OCI-LY1 (cell line): ENCODE data around the gene TEC.

Experiments
- EZH2 ChIP-seq: fragments of 200-600 bp; sonication (generic), shearing (Covaris generic); IDR thresholded peaks from 2 replicates; pipeline ENCODE4 v1.8.0; 2017; ENCODE audit warnings: borderline replicate concordance, mixed run types, mild to moderate bottlenecking, antibody characterized with exemption, low read length, moderate library complexity, mixed read lengths
- TF ChIP-seq, protein P1 (sequence below): fragments of 200-600 bp; sonication (generic), shearing (Covaris generic); IDR thresholded peaks from 2 replicates; pipeline ENCODE4 v1.5.1; 2017; ENCODE audit warnings: mild to moderate bottlenecking, antibody characterized with exemption, low read length, moderate library complexity, mixed read lengths

DNA sequence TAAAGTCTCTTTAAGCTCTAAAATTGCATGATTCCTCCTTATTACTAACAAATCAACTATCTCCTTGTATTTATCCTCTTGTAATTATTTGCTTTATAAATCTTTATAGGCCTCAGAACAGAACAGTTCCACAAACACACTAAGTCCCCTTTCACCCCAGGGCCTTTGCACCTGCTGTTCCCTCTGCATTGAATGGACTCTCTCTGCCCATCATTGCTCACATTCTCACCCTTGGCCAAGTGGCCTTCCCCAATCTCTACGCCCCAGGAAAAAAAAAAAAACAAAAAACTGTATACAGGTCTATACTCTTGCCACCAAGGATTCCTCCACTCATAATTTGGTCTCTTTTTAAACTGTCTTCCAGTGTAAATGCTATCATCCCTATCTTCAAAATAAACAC, 53.7 kb downstream of the TEC start:
- TF ChIP-seq, protein P1, sequence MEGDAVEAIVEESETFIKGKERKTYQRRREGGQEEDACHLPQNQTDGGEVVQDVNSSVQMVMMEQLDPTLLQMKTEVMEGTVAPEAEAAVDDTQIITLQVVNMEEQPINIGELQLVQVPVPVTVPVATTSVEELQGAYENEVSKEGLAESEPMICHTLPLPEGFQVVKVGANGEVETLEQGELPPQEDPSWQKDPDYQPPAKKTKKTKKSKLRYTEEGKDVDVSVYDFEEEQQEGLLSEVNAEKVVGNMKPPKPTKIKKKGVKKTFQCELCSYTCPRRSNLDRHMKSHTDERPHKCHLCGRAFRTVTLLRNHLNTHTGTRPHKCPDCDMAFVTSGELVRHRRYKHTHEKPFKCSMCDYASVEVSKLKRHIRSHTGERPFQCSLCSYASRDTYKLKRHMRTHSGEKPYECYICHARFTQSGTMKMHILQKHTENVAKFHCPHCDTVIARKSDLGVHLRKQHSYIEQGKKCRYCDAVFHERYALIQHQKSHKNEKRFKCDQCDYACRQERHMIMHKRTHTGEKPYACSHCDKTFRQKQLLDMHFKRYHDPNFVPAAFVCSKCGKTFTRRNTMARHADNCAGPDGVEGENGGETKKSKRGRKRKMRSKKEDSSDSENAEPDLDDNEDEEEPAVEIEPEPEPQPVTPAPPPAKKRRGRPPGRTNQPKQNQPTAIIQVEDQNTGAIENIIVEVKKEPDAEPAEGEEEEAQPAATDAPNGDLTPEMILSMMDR, result no peak
- no peak for TF ChIP-seq EZH2
